Astrocyte (in vitro differentiated cells and primary cell): Measurements from ENCODE around the gene HS2ST1. TPM values are rescaled to one million over a fixed set of nuclear protein-coding genes. Genes with fewer than 3 reads are reported as not detected.

Experiments used
- DNase-seq: peaks from one replicate; pipeline ENCODE4 v3.0.0-alpha.2; 2010; ENCODE audit warnings: low read depth
- FAIRE-seq: peaks from 2 replicates; lab custom pipeline; 2011; peaks lifted over from hg19 to GRCh38; lab: Jason Lieb, UNC
- H2AFZ ChIP-seq: 2 replicates; pipeline ENCODE4 v1.6.0; 2012; ENCODE audit warnings: low read depth, low read length, inconsistent platforms
- H3K27ac ChIP-seq: 2 replicates; pipeline ENCODE4 v1.5.1; 2011; ENCODE audit warnings: low read depth, low read length, inconsistent platforms
- H3K27me3 ChIP-seq: 2 replicates; pipeline ENCODE4 v1.6.0; 2011; ENCODE audit warnings: low read length, inconsistent platforms; ENCODE audit not compliant: insufficient read depth
- H3K36me3 ChIP-seq: 2 replicates; pipeline ENCODE4 v1.5.1; 2011; ENCODE audit warnings: low read length, inconsistent platforms; ENCODE audit not compliant: insufficient read depth
- H3K4me1 ChIP-seq: 2 replicates; pipeline ENCODE4 v1.5.1; 2011; ENCODE audit warnings: low read length, inconsistent platforms; ENCODE audit not compliant: insufficient read depth
- H3K4me2 ChIP-seq: 2 replicates; pipeline ENCODE4 v1.6.0; 2012; ENCODE audit warnings: low read length, inconsistent platforms
- H3K4me3 ChIP-seq: 2 replicates; pipeline ENCODE4 v1.5.1; 2011; ENCODE audit warnings: low read depth, mild to moderate bottlenecking, low read length, inconsistent platforms; ENCODE audit not compliant: insufficient read depth
- H3K79me2 ChIP-seq: 2 replicates; pipeline ENCODE4 v1.6.0; 2012; ENCODE audit warnings: mild to moderate bottlenecking, low read length, inconsistent platforms; ENCODE audit not compliant: insufficient read depth
- H3K9ac ChIP-seq: 2 replicates; pipeline ENCODE4 v1.6.0; 2012; ENCODE audit warnings: mild to moderate bottlenecking, low read length, inconsistent platforms
- H3K9me3 ChIP-seq: 2 replicates; pipeline ENCODE4 v1.5.1; 2012; ENCODE audit warnings: low read depth, mild to moderate bottlenecking, low read length, inconsistent platforms; ENCODE audit not compliant: insufficient read depth
- H4K20me1 ChIP-seq: 2 replicates; pipeline ENCODE4 v1.6.0; 2012; ENCODE audit warnings: low read length, inconsistent platforms; ENCODE audit not compliant: insufficient read depth
- H3K27ac Mint-ChIP-seq: one replicate; pipeline ENCODE4 v1.8.0; 2021; ENCODE audit warnings: mild to moderate bottlenecking, mixed read lengths; ENCODE audit not compliant: unreplicated experiment
- H3K27me3 Mint-ChIP-seq: one replicate; pipeline ENCODE4 v1.8.0; 2021; ENCODE audit warnings: low read depth, mixed read lengths; ENCODE audit not compliant: unreplicated experiment
- H3K36me3 Mint-ChIP-seq: one replicate; pipeline ENCODE4 v1.8.0; 2021; ENCODE audit warnings: low read depth, mixed read lengths; ENCODE audit not compliant: unreplicated experiment
- H3K4me1 Mint-ChIP-seq: one replicate; pipeline ENCODE4 v1.8.0; 2021; ENCODE audit warnings: low read depth, mixed read lengths; ENCODE audit not compliant: unreplicated experiment
- H3K4me3 Mint-ChIP-seq: one replicate; pipeline ENCODE4 v1.8.0; 2021; ENCODE audit warnings: mild to moderate bottlenecking, moderate library complexity, mixed read lengths; ENCODE audit not compliant: unreplicated experiment
- H3K9me3 Mint-ChIP-seq: one replicate; pipeline ENCODE4 v1.8.0; 2021; ENCODE audit warnings: mild to moderate bottlenecking, mixed read lengths; ENCODE audit not compliant: unreplicated experiment
- CTCF ChIP-seq: IDR thresholded peaks from 2 replicates; pipeline ENCODE4 v1.5.1; 2011; ENCODE audit warnings: low read depth, mild to moderate bottlenecking, inconsistent platforms, low read length, moderate library complexity; ENCODE audit not compliant: insufficient read depth
- EZH2 ChIP-seq: IDR thresholded peaks from 2 replicates; pipeline ENCODE4 v1.6.1; 2012; ENCODE audit warnings: mild to moderate bottlenecking, low read length, inconsistent platforms; ENCODE audit not compliant: insufficient read depth
- total RNA-seq: library from RNA; stranded (reverse); gene quantifications from 2 replicates; pipeline ENCODE4 v1.2.1, GENCODE V29; 2021

The HS2ST1 gene
- total RNA-seq, 1 donor from 2014 or later = 34.7 TPM

DNA sequence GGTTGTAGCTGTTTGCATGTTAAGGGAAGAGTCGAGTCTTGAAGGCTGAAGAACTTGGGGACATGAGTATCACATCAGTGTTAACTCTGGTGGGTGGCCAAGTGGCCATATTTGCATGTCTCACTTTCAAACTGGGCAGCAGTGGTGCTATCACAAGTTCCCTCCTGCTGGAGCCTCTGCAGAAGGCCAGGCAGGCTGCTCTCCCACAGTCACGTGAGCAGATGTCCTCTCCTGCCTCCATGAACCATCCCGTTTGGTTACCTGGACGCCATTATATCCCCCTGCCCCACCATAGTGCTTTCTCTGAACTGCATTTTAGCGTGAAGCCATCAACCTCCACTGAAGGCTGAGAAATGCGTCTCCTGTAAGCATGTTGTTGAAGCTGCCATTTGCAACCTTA, 209.2 kb downstream of the HS2ST1 start:
- H3K27me3 ChIP-seq = peaks cover 2% of the 10 kb centered on the region

GRCh38 chr1:87126886-87127505, 212.6 kb downstream of the HS2ST1 start:
- Mint-ChIP-seq H3K4me3 (no peak overlapping the region), H3K36me3 (no peaks in the 10 kb centered on the region), H3K4me1 (no peaks in the 10 kb centered on the region), H3K27ac (no peak overlapping the region), H3K9me3 (no peaks in the 10 kb centered on the region), H3K27me3 (peaks cover 18% of the 10 kb centered on the region)
- no peak for DNase-seq
- no peak for FAIRE-seq
- no peaks in the 10 kb centered on the region for H3K9me3 ChIP-seq
- H3K27me3 ChIP-seq = peaks cover 2% of the 10 kb centered on the region
- H3K9ac ChIP-seq = no peak overlapping the region
- no peak overlapping the region for H3K27ac ChIP-seq
- H3K4me3 ChIP-seq = no peak overlapping the region
- H4K20me1 ChIP-seq = no peaks in the 10 kb centered on the region
- H3K36me3 ChIP-seq = no peaks in the 10 kb centered on the region
- TF ChIP-seq CTCF = no peak
- no peak for TF ChIP-seq EZH2
- H3K4me2 ChIP-seq = no peak overlapping the region
- peaks cover 2% of the 10 kb centered on the region for H3K4me1 ChIP-seq
- H2AFZ ChIP-seq = no peak overlapping the region
- no peaks in the 10 kb centered on the region for H3K79me2 ChIP-seq

More for the DNA sequence above, 209.2 kb downstream of the HS2ST1 start:
- TF ChIP-seq EZH2 (no peak), CTCF (no peak)
- Histone ChIP-seq H3K9ac (no peak overlapping the region), H3K79me2 (no peaks in the 10 kb centered on the region), H3K9me3 (no peaks in the 10 kb centered on the region), H3K27ac (no peak overlapping the region), H3K4me1 (no peaks in the 10 kb centered on the region), H3K4me3 (no peak overlapping the region), H3K4me2 (no peak overlapping the region), H4K20me1 (no peaks in the 10 kb centered on the region), H2AFZ (no peak overlapping the region), H3K36me3 (no peaks in the 10 kb centered on the region)
- no peak overlapping the region for H3K4me3 Mint-ChIP-seq
- no peaks in the 10 kb centered on the region for H3K9me3 Mint-ChIP-seq
- no peak overlapping the region for H3K27ac Mint-ChIP-seq
- no peaks in the 10 kb centered on the region for H3K4me1 Mint-ChIP-seq
- no peaks in the 10 kb centered on the region for H3K36me3 Mint-ChIP-seq
- H3K27me3 Mint-ChIP-seq = peaks cover 4% of the 10 kb centered on the region
- FAIRE-seq (no peak), DNase-seq (no peak)

GRCh38 chr1:87127581-87127980, 213.1 kb downstream of the HS2ST1 start:
- DNase-seq (no peak), FAIRE-seq (no peak)
- H3K27ac ChIP-seq = no peak overlapping the region
- no peak overlapping the region for H2AFZ ChIP-seq
- no peaks in the 10 kb centered on the region for H3K4me1 Mint-ChIP-seq
- no peaks in the 10 kb centered on the region for H3K9me3 Mint-ChIP-seq
- no peaks in the 10 kb centered on the region for H3K9me3 ChIP-seq
- no peak overlapping the region for H3K27ac Mint-ChIP-seq
- no peak overlapping the region for H3K9ac ChIP-seq
- H3K4me3 ChIP-seq = no peak overlapping the region
- H3K4me1 ChIP-seq = peaks cover 3% of the 10 kb centered on the region
- H3K4me3 Mint-ChIP-seq = no peak overlapping the region
- peaks cover 18% of the 10 kb centered on the region for H3K27me3 Mint-ChIP-seq
- no peaks in the 10 kb centered on the region for H3K79me2 ChIP-seq
- peaks cover 2% of the 10 kb centered on the region for H3K27me3 ChIP-seq
- no peak for TF ChIP-seq CTCF
- TF ChIP-seq EZH2 = no peak
- no peaks in the 10 kb centered on the region for H3K36me3 Mint-ChIP-seq
- H4K20me1 ChIP-seq = no peaks in the 10 kb centered on the region
- H3K4me2 ChIP-seq = no peak overlapping the region
- H3K36me3 ChIP-seq = no peaks in the 10 kb centered on the region
